Activated CD4-positive, CD25-positive, alpha-beta regulatory T cell treated with anti-CD3 and anti-CD28 coated beads, Interleukin-2, amount 50 U/mL, for 72 hours (primary cell): ENCODE results near the gene TPK1.

Source experiments
- DNase-seq: peaks from one replicate; pipeline ENCODE4 v3.0.0; 2021

Gene TPK1

DNA sequence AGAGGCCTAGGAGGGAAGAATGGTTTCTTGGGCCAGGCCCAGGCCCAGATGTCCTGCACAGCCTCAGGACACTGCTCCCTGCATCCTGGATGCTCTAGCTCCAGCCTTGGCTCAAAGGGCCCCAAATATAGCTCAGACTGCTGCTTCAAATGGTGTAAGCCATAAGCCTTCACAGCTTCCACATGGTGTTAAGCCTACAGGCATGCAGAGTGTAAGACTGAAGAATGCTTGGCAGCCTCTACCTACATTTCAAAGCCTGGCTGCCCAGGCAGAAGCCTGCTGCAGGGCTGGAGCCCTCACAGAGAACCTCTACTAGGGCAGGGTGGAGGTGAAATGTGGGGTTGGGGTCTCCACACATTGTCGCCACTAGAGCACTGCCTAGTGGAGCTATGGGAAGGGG is 118.1 kb downstream of the TPK1 start:
- no peak for DNase-seq

DNA sequence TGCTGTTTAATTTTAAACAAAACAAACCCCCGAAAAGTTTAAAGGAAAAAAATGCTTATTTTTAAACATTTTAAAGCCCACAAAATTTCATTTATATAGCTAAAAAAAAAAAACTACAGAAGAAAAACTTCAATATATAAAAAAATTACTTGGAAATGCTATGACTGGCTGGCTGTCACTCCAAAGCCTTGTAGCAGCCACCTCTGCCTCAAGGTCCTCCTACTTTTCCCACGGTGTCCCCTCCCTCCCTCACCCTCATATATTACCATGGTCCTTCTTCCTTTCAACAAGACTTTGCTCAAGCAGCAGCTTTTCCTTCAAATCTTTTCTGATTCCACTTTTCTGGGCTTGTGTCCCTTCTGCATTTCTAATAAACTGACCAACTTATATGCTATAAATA is 122.0 kb downstream of the TPK1 start:
- DNase-seq = no peak

DNA sequence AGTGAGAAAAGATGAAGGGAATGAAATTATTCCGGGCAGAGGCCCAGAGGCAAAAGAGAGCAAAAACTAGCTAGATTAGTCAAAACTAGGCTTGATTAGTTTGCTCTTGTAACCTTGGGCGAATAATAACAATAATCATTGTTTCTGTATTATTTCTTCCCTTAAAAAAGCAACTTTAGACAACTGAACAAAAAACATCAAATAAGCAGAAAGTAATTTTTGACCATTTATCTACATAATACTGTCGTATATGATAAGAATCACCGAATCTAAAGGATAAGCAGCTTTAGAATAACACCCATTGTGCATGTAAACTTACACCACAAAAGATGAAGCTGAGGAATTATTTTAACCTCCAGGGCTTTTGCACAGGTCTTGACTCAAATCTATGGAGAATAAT is 125.1 kb downstream of the TPK1 start:
- DNase-seq = no peak

DNA sequence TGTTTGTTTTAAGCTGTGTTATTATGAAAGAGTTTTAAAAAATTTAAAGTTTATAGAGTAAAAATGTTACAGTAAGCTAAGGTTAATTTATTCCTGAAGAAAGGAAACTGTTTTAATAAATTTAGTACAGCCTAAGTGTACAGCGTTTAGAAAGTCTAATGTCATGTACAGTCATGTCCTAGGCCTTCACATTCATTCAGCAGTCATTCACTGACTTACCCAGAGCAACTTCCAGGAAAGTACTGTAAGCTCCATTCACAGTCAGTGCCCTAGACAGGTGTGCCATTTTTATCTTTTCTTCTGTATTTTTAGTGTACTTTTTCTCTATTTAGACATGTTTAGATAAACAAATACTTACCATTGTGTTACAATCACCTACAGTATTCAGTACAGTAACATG is 126.8 kb downstream of the TPK1 start:
- no peak for DNase-seq

DNA sequence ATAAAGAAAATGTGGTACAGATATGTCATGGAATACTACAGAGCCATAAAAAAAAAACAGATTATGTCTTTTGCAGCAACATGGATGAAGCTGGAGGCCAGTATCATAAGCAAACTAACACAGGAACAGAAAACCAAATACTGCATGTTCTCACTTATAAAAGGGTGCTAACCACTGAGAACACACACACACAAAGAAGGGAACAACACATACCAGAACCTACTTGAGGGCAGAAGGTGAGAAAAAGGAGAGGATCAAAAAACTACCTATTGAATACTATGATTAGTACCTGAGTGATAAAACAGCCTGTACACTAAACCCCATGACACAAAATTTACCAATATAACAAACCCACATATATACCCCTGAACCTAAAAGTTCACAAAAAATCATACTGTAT is 144.6 kb downstream of the TPK1 start:
- DNase-seq = no peak

DNA sequence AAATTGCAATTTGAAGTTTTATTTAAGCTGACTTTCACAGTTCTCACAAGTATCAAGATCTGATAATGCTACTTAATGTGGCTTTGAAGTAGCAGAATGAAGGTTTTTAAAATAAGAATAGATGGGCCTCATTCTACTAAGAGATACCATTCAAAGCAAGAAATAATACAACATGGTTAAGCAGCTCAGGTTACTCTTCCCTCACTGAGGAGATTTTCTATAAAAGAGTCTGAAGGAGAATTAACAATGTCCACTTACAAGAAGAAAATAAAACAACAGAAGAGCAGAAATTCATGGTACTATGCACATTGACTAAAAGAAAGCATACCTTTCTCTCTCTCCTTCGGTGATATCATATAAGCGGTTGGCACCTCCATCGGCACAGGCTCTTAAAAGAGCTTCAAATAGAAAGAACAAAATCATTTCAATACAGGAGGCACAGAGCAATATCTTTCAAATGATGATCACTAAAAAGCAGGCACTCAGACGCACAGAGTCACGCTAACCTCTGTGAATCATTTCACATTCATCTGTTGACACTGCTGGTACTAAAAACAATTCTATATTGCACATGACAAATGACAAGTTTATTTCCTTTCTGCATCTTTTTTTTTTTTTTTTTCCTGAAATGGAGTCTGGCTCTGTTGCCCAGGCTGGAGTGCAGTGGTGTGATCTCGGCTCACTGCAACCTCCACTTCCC is 153.1 kb downstream of the TPK1 start:
- DNase-seq = no peak

DNA sequence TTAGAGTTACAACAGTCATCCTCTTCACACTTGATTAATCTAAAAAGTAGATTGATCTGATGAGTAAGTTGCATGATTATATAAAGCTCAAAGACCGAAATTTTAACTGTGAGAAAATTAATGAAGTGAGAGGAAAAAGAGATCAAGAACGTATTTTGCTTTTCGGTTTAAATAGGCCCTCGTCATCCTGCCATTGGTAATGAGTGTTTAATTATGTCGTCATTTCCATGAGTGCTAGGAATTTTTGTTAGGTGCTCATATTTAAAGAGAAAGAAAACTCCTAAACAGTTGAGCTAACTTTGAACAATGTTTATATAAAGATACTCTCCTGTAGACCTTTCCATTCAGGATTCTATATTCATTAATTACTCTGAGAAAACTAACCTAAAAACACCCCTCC is 159.4 kb downstream of the TPK1 start:
- no peak for DNase-seq

DNA sequence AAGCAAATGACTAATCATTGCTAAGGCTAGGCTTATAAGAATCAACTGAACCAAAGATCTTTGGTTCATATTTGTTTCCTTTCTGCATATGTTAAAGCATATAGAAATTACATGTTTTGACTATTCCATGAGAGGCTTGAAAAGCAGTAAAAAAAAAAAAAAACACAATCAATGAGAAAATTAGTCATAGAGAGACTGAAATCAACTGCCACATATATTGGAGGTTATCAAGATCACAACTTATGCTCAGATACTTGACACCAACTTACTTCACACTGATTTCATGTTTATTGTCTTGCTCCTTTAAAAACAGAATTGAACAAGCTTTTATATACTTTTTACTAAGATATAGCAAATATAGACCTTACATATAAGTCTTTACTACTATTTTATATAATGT is 161.3 kb downstream of the TPK1 start:
- DNase-seq = no peak

DNA sequence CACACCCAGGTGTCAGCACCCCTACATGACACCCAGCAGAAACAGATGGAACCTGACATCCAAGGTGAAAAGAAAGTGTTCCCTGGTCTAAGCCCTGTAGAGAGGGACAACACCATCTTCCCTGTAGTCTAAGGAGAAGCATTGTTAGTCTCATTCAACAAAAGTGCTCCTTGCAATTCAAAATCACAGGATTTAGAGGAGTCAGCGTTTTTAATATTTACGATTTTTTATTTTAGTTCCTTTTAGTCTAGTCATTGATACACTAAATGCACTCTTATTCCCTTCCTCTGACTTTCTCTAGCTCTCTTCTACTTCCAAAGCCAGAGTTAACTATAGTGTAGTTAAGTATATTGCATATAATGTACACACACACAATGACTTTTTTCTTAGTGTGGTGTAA is 163.0 kb downstream of the TPK1 start:
- no peak for DNase-seq

DNA sequence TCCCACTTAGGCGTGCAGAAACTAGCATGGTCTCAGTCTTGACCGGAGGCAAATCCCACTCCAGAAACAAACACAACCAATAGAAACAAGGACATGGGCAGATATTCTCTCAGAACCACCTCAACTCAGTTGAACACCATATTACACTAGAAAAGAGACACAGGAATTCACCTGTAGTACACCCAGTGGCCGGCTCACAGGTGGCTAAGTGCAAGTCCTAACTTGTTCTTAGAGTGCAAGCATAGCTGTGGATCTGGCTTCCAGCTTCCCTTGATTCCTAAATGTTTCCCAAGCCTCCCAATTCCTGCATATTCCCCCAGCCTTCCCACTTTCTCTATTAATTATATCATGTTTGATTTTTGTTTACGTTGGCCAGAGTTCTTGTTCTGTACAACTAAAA is 164.4 kb downstream of the TPK1 start:
- DNase-seq = no peak

DNA sequence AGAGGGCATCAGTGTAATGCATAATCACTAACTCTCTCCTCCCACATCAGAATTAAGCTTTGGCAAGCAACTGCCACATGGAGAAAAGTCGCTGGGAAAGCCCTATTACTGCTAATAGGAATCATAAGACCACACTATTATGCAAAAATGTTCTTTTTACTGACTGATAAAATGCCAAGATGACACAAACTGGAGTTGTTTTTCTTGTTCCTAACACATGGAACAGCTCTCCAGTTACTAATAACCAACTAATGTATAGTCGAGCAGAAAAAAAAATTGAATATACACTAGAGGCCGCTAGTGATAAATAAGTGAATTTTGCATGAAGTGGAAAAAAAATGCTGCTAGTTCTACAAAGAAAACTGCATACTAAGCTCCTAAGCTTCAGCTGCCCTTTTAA is 165.6 kb downstream of the TPK1 start:
- DNase-seq = no peak

DNA sequence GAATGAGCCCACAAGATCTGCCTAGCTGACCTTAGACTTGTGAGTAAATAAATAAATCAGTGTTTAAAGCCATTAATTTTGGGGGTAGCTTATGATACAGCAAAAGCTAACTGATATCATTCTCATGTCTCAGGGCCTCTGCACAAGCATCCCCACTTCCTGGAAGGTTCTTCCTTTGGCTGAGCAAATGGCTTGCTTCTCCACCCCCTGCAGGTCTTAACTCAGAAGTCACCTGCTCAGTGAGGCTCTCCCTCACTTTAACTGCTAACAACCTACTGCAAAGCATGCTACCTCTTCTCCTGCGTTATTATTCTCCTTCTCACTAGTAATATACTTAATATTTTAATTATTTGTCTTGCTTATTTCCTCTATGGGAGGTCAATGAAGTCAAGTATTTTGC is 167.3 kb downstream of the TPK1 start:
- DNase-seq = no peak

DNA sequence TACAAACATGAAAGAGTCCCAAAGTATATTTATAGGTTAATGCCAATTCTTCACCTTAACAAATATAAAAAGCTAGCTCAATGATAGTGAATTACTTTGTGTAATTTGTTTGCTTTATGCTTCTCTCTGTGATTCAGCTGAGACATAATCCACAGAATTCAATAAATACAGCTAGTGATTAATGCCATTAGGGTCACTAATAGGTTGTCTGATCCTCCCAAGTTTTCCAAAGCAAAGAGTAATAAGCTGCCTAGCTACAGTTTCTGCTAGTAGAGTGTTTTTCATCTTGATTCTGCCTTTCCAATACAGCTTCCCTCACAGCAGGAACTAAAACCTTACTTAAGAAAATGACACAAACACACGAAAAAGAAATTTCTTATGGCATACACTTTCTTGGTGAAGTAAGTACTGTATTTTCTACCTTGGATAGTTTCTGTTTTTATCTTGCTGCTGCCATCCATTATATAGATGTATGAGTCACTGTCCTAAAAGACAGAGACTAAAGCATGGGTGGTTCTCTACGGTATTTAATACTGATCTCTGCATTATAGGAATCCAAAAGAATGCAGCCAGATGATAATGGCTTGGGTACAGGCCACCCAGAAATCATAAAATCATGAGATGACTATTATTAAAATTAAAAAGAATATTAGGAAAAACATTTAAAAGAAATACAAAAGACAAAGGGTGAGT is 170.0 kb downstream of the TPK1 start:
- DNase-seq = no peak

DNA sequence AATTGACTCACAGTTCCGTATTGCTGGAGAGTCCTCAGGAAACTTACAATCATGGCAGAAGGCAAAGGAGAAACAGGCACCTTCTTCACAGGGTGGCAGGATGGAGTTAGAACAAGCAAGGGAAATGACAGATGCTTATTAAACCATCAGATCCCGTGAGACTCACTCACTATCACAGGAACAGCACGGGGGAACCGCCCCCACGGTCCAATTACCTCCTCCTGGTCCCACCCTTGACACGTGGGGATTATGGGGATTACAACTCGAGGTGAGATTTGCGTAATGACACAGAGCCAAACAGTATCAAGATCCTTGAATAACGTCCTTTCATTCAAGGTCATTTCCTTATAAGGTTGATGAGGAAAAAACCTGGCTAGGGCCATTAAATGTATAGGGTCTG is 176.6 kb downstream of the TPK1 start:
- DNase-seq = no peak

DNA sequence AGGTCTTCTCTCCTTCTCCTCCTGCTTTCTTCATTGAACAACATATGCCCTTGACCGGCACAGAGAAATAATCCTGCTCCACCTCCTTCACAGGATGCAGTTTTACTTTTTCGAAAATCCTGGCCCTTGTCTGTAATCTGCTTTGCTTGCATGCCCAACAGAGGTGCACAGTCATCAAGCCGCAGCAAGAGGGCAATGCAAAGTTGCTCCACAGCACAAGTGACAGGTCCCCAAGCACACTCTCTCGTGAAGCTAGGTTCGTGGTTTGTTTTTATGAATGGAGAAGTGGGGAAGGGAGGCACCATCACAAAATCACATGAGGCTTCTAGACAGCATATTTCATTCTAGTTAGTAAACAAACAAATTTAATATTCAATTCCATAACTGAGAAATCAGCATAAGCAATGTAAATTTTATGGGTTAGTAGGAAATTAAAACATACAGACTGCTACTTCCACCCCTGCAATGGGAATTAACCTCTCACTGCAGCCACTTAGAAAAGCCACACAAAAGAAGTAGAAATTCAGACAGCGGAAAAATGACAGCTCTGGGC is 178.8 kb downstream of the TPK1 start:
- DNase-seq = no peak

DNA sequence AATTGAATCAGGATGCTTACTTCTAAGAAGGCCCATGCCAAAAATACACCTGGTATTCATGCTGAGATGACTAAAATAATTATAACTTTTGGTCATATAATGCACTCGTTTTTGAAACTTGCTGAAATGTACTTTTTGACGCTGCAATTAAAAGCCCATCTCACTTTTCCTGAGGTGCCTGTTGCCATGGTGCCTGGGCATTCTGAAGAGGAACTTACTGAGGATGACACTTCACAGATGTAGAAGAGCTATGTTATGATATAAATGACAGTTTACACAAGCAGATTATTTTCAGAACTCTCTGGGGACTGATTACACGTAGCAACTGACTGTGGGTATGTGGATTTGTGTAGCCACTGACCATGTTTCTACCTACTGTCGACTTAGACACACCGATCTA is 182.4 kb downstream of the TPK1 start:
- no peak for DNase-seq

DNA sequence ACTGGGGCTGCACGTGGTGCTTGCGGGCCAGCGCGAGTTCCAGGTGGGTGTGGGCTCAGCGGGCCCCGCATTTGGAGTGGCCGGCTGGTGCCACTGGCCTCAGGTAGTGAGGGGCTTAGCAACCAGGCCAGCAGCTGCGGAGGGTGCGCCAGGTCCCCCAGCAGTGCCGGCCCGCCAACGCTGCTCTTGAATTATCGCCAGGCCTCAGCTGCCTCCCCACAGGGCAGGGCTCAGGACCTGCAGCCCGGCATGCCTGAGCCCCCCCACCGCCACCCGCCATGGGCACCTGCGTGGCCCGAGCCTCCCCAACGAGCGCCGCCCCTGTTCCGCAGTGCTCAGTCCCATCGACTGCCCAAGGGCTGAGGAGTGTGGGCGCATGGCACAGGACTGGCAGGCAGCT is 185.4 kb downstream of the TPK1 start:
- no peak for DNase-seq

DNA sequence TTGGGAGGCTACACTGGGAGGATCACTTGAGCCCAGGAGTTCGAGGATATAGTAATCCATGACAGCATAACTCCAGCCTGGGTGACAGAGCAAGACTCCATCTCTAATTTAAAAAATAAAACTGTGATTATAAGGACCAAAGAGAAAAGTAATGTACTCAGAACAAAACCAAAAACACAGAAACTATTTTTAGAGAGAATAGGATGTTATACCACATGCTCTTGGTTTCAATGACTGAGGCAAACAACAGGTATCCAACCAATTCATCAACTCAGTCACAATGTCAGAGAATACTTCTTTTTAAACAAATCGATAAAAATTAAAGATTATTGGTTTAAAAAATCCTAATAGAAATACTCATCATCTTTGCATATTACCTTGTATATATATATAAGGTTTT is 186.7 kb downstream of the TPK1 start:
- no peak for DNase-seq

DNA sequence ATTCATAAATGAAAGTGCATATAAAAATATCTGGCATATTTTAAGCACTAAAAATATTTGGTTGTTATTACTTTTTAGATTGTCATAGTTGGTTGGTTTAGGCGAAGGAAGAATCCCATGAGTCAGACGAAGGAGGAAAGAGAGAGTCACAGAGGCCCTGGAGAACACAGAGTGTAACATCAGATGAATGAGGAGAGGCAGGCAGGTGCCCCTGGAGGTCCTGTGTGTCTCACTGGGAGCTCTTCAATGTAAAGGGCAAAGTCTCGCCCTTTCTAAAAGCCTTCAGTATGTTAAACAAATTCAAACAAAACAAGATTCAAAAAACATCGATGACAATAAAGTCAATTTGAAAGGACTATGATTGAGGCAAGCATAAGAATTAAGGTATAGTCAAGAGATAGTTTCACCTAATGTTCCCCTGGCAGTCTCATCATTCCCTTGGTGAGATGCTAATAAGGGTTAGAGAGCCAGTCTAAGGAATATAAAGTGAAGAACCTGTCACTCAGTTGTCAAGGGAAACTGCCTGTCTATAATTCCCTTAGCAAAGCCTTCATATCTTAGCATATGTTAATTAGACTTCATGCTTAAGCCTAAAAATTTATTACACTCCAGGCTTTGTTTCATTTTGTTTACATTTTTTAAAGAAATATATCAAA is 194.3 kb downstream of the TPK1 start:
- DNase-seq = no peak

DNA sequence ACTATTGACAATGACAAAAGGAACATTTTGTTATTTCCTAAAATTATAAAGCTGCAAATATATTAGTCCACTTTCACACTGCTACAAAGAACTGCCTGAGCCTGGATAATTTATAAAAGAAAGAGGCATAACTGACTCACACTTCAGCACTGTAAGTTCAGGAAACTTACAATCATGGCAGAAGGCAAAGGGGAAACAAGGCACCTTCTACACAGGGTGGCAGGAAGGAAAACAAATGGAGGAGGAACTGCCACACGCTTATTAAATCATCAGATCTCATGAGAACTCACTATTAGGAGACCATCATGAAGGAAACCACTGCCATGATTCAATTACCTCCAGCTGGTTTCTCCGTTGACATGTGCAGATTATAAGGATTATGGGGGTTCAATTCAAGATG is 203.1 kb downstream of the TPK1 start:
- no peak for DNase-seq

DNA sequence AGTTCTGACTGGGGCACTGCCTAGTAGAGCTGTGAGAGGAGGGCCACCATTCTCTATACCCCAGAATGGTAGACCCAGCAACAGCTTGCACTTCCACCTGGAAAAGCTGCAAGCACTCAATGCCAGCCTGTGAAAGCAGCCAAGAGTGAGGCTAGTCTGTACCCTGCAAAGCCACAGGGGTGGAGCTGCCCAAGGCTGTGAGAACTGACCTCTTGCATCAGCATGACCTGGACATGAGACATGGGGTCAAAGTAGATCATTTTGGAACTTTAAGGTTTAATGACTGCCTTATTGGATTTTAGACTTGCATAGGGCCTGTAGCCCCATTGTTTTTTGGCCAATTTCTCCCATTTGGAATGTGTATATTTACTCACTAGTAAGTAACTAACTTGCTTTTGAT is 206.3 kb downstream of the TPK1 start:
- DNase-seq = no peak

DNA sequence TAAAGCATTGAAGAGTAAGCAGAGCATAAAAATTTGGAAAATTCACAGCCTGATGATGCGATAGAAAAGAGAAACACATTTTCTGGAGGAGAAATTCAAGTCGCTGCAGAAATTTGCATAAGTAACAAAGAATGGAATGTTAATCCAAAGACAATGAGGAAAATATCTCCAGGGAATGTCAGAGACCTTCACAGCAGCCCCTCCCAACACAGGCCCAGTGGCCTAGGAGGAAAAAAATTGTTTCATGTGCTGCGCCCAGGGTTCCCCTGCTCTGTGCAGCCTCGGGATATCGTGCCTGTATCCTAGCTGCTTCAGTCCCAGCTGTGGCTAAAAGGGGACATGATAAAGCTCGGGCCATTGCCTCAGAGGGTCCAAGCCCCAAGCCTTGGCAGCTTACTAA is 206.8 kb downstream of the TPK1 start:
- DNase-seq = no peak

DNA sequence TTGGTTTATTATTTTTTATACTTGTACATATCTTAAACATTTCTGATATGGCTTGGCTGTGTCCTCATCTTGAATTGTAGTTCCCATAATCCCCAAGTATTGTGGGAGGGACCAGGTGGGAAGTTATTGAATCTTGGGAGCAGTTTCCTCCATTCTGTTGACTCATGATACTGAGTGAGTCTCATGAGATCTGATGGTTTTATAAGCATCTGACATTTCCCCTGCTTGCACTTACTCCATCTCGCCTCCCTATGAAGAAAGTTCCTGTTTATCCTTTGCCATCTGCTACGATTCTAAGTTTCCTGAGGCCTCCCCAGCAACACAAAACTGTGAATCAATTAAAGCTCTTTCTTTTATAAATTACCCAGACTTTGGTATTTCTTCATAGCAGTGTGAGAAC is 207.7 kb downstream of the TPK1 start:
- no peak for DNase-seq

DNA sequence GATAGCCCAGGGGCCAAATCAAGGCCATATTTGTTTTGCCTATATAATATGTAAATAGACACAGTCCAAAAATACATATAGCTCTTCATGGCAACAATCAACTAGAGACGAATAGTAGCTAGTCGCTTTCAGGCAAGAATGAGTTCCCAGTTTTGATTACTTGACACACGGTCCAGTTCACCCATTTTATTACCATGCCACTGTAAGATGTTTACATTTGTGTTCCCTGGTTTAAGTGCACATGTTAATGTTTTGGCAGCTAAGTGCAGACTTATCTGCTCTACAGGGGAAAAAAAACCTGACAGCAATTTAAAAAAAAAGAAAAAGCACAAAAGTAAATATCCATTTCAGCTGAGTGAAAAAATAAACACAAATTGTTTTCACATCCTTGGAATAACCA is 213.1 kb downstream of the TPK1 start:
- no peak for DNase-seq
